ENCODE results near the gene MYCBPAP.
A peak's percentile ranks its signal among the peaks of the same experiment; 100 is the strongest.

The MYCBPAP gene

GRCh38 chr17:50542795-50543774 is 34.8 kb downstream of the MYCBPAP start:
- ATAC-seq (replicated peaks): no peak
- H3K27me3 Mint-ChIP-seq: peaks cover 7 to 15% of the 10 kb centered on the region in 2 donors

GRCh38 chr17:50544516-50544915 is 36.3 kb downstream of the MYCBPAP start:
- peak overlapping the region in 1 of 2 donors; percentile 33 for H3K4me3 Mint-ChIP-seq
- ATAC-seq (replicated peaks): no peak
- peaks cover 7 to 15% of the 10 kb centered on the region in 2 donors for H3K27me3 Mint-ChIP-seq
- no peak for DNase-seq
- no peaks in the 10 kb centered on the region for H3K9me3 Mint-ChIP-seq
- peaks cover 3% of the 10 kb centered on the region for H3K36me3 Mint-ChIP-seq (ENCODE audit: insufficient read depth)
- peaks cover 17 to 23% of the 10 kb centered on the region in 2 donors for H3K4me1 Mint-ChIP-seq (ENCODE audit: low read depth in 2 of 2)
- H3K27ac Mint-ChIP-seq: no peak overlapping the region

More at GRCh38 chr17:50542795-50543774, 34.8 kb downstream of the MYCBPAP start:
- Mint-ChIP-seq H3K27ac (no peak overlapping the region), H3K36me3 (ENCODE audit: insufficient read depth) (peaks cover 3% of the 10 kb centered on the region), H3K9me3 (no peaks in the 10 kb centered on the region), H3K4me3 (peak overlapping the region; percentile 86 to 88), H3K4me1 (ENCODE audit: low read depth in 2 of 2) (peaks cover 17 to 21% of the 10 kb centered on the region in 2 donors)
- DNase-seq: no peak

GRCh38 chr17:50545311-50545710 is 37.1 kb downstream of the MYCBPAP start:
- Mint-ChIP-seq H3K27ac (no peak overlapping the region), H3K36me3 (ENCODE audit: insufficient read depth) (peaks cover 3% of the 10 kb centered on the region), H3K9me3 (no peaks in the 10 kb centered on the region), H3K27me3 (peaks cover 7 to 15% of the 10 kb centered on the region in 2 donors), H3K4me1 (ENCODE audit: low read depth in 2 of 2) (peaks cover 18 to 23% of the 10 kb centered on the region in 2 donors), H3K4me3 (no peak overlapping the region)
- DNase-seq: no peak
- no peak for ATAC-seq (replicated peaks)

GRCh38 chr17:50546701-50547034 is 38.4 kb downstream of the MYCBPAP start:
- Mint-ChIP-seq H3K4me3 (peak overlapping the region; percentile 77 to 78), H3K9me3 (no peaks in the 10 kb centered on the region), H3K4me1 (ENCODE audit: low read depth in 2 of 2) (peaks cover 15 to 17% of the 10 kb centered on the region in 2 donors), H3K27ac (peak overlapping the region in 1 of 2 donors; percentile 63), H3K27me3 (peaks cover 7 to 15% of the 10 kb centered on the region in 2 donors), H3K36me3 (ENCODE audit: insufficient read depth) (peaks cover 6% of the 10 kb centered on the region)
- ATAC-seq (replicated peaks) (no peak), DNase-seq (no peak)

- peak within 1 kb of the TSS; percentile 46 to 88 for H3K27ac Mint-ChIP-seq
- H3K4me3 Mint-ChIP-seq: peak within 1 kb of the TSS; percentile 77 to 78
- ATAC-seq (replicated peaks) (peak; percentile 84), DNase-seq (peak; percentile 82 to 87 (median 84))
- H3K36me3 Mint-ChIP-seq (ENCODE audit: insufficient read depth): peaks cover 7% of the 10 kb centered on the region
- no peaks in the 10 kb centered on the region for H3K9me3 Mint-ChIP-seq
- H3K27me3 Mint-ChIP-seq: peaks cover 7 to 15% of the 10 kb centered on the region in 2 donors
- peaks cover 13 to 16% of the 10 kb centered on the region in 2 donors for H3K4me1 Mint-ChIP-seq (ENCODE audit: low read depth in 2 of 2)
Observed at GRCh38 chr17:50547035-50547735, 38.9 kb downstream of the MYCBPAP start, which contains the start of gene SPATA20. TSS of gene SPATA20 (plus strand) at chr17:50547174. CDS start at chr17:50547209, 35 bp downstream.

- no peak for ATAC-seq (replicated peaks)
- peaks cover 10% of the 10 kb centered on the region for H3K36me3 Mint-ChIP-seq (ENCODE audit: insufficient read depth)
- no peaks in the 10 kb centered on the region for H3K9me3 Mint-ChIP-seq
- no peak for DNase-seq
- H3K27ac Mint-ChIP-seq: peak overlapping the region; percentile 46 to 88
- H3K4me3 Mint-ChIP-seq: peak overlapping the region; percentile 77 to 78
- peaks cover 7 to 15% of the 10 kb centered on the region in 2 donors for H3K27me3 Mint-ChIP-seq
- peaks cover 13 to 16% of the 10 kb centered on the region in 2 donors for H3K4me1 Mint-ChIP-seq (ENCODE audit: low read depth in 2 of 2)
Observed at GRCh38 chr17:50547736-50548083, 39.5 kb downstream of the MYCBPAP start.

- H3K36me3 Mint-ChIP-seq (ENCODE audit: insufficient read depth): peaks cover 10% of the 10 kb centered on the region
- peaks cover 7 to 12% of the 10 kb centered on the region in 2 donors for H3K27me3 Mint-ChIP-seq
- H3K9me3 Mint-ChIP-seq: no peaks in the 10 kb centered on the region
- ATAC-seq (replicated peaks) (no peak), DNase-seq (no peak)
- peaks cover 13 to 16% of the 10 kb centered on the region in 2 donors for H3K4me1 Mint-ChIP-seq (ENCODE audit: low read depth in 2 of 2)
- peak overlapping the region in 1 of 2 donors; percentile 78 for H3K4me3 Mint-ChIP-seq
- peak overlapping the region in 1 of 2 donors; percentile 46 for H3K27ac Mint-ChIP-seq
Observed at GRCh38 chr17:50548831-50549230, 40.6 kb downstream of the MYCBPAP start.

GRCh38 chr17:50549256-50549941 is 41.2 kb downstream of the MYCBPAP start:
- Mint-ChIP-seq H3K36me3 (ENCODE audit: insufficient read depth) (peaks cover 10% of the 10 kb centered on the region), H3K4me3 (no peak overlapping the region), H3K4me1 (ENCODE audit: low read depth in 2 of 2) (peaks cover 10 to 13% of the 10 kb centered on the region in 2 donors), H3K27ac (no peak overlapping the region), H3K9me3 (no peaks in the 10 kb centered on the region), H3K27me3 (peaks cover 4 to 7% of the 10 kb centered on the region in 2 donors)
- no peak for DNase-seq
- no peak for ATAC-seq (replicated peaks)

- no peak overlapping the region for H3K4me3 Mint-ChIP-seq
- H3K36me3 Mint-ChIP-seq (ENCODE audit: insufficient read depth): peaks cover 7% of the 10 kb centered on the region
Observed at GRCh38 chr17:50549969-50550368, 41.7 kb downstream of the MYCBPAP start.

GRCh38 chr17:50550661-50551432 is 42.6 kb downstream of the MYCBPAP start:
- H3K36me3 Mint-ChIP-seq (ENCODE audit: insufficient read depth): peaks cover 7% of the 10 kb centered on the region
- H3K27me3 Mint-ChIP-seq: no peaks in the 10 kb centered on the region
- no peak overlapping the region for H3K27ac Mint-ChIP-seq
- no peak for DNase-seq
- no peak overlapping the region for H3K4me3 Mint-ChIP-seq
- H3K4me1 Mint-ChIP-seq (ENCODE audit: low read depth in 2 of 2): peaks cover 8 to 12% of the 10 kb centered on the region in 2 donors
- H3K9me3 Mint-ChIP-seq: no peaks in the 10 kb centered on the region
- no peak for ATAC-seq (replicated peaks)

More at GRCh38 chr17:50549969-50550368, 41.7 kb downstream of the MYCBPAP start:
- Mint-ChIP-seq H3K4me1 (ENCODE audit: low read depth in 2 of 2) (peaks cover 8 to 12% of the 10 kb centered on the region in 2 donors), H3K27ac (no peak overlapping the region), H3K27me3 (peaks cover 0 to 1% of the 10 kb centered on the region in 2 donors), H3K9me3 (no peaks in the 10 kb centered on the region)
- ATAC-seq (replicated peaks): no peak
- no peak for DNase-seq

GRCh38 chr17:50551433-50551815 is 43.2 kb downstream of the MYCBPAP start:
- Mint-ChIP-seq H3K9me3 (no peaks in the 10 kb centered on the region), H3K4me1 (ENCODE audit: low read depth in 2 of 2) (peaks cover 8 to 9% of the 10 kb centered on the region in 2 donors), H3K27ac (no peak overlapping the region), H3K4me3 (no peak overlapping the region), H3K36me3 (ENCODE audit: insufficient read depth) (peaks cover 7% of the 10 kb centered on the region), H3K27me3 (peaks cover 0 to 2% of the 10 kb centered on the region in 2 donors)
- ATAC-seq (replicated peaks) (no peak), DNase-seq (no peak)

- no peak for ATAC-seq (replicated peaks)
- DNase-seq: no peak
- peaks cover 0 to 7% of the 10 kb centered on the region in 2 donors for H3K27me3 Mint-ChIP-seq
- H3K4me3 Mint-ChIP-seq: no peak overlapping the region
- peaks cover 7% of the 10 kb centered on the region for H3K36me3 Mint-ChIP-seq (ENCODE audit: insufficient read depth)
- no peaks in the 10 kb centered on the region for H3K9me3 Mint-ChIP-seq
- H3K4me1 Mint-ChIP-seq (ENCODE audit: low read depth in 2 of 2): peaks cover 7 to 8% of the 10 kb centered on the region in 2 donors
- H3K27ac Mint-ChIP-seq: no peak overlapping the region
Observed at GRCh38 chr17:50551884-50552283, 43.6 kb downstream of the MYCBPAP start.

All from effector memory CD8-positive, alpha-beta T cell (primary cell).